Measurements from ENCODE around the gene SCIN. TPM values are rescaled to one million over a fixed set of nuclear protein-coding genes. Genes with fewer than 3 reads are reported as not detected.

SCIN gene
- total RNA-seq, 2 experiments from 2014 or later: not detected

DNA sequence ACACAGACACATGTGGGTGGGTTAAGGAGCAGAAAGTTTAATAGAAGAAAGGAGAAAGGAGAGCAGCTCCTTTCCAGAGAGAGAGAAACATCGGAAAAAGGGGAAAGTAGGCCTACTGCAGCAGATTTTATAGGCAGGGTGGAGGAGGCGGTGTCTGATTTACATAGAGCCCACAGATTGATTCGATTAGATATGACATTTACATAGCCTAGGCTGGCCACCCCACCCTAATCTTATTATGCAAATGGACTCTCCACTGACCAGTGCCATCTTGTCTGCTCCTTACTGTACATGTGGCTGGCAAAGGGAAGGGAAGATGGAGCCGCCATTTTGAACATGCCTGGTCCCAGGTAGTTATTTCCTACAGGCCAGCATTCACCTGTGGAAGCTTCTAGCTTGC is 38.7 kb upstream of the SCIN start:
- TF ChIP-seq, protein P1, sequence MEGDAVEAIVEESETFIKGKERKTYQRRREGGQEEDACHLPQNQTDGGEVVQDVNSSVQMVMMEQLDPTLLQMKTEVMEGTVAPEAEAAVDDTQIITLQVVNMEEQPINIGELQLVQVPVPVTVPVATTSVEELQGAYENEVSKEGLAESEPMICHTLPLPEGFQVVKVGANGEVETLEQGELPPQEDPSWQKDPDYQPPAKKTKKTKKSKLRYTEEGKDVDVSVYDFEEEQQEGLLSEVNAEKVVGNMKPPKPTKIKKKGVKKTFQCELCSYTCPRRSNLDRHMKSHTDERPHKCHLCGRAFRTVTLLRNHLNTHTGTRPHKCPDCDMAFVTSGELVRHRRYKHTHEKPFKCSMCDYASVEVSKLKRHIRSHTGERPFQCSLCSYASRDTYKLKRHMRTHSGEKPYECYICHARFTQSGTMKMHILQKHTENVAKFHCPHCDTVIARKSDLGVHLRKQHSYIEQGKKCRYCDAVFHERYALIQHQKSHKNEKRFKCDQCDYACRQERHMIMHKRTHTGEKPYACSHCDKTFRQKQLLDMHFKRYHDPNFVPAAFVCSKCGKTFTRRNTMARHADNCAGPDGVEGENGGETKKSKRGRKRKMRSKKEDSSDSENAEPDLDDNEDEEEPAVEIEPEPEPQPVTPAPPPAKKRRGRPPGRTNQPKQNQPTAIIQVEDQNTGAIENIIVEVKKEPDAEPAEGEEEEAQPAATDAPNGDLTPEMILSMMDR (IDR thresholded peaks at IDR 0.05): no peak
- CTCF ChIA-PET: no interaction called here
- intact Hi-C loops (cut with micrococcal nuclease): no loop called here
- Mint-ChIP-seq H3K27ac (no peak overlapping the region), H3K27me3 (peaks cover 6% of the 10 kb centered on the region), H3K4me3 (no peak overlapping the region), H3K9me3 (no peaks in the 10 kb centered on the region), H3K4me1 (ENCODE audit: low read depth) (no peaks in the 10 kb centered on the region), H3K36me3 (ENCODE audit: low read depth) (no peaks in the 10 kb centered on the region)
- ATAC-seq (no peak), DNase-seq (no peak)
- POLR2A ChIA-PET: interaction anchor here (0.7 kb wide), 1 partner anchor 671 kb away, joined by 3 read pairs; no protein-coding TSS in a partner anchor

DNA sequence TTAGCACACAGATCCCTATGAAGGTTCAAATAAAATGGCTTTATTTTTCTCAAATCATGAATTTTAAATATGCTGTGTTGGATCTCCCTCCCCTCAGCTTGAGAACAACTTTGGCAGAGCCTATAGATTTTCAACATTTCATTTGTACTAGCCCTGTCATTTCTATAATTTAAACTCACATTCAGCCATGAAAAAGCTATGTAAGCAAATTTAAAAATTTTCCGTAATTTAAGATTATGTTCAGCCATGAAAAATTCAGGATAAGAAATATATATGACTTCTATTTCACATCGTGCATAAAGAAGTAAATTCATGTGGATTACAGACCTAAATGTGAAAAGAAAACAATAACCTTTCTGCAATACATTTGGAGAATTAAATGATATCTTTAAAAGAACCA is 36.5 kb upstream of the SCIN start:
- H3K36me3 Mint-ChIP-seq (ENCODE audit: low read depth): no peaks in the 10 kb centered on the region
- H3K27me3 Mint-ChIP-seq: peaks cover 4% of the 10 kb centered on the region
- TF ChIP-seq, protein P1 (IDR thresholded peaks at IDR 0.05): no peak
- intact Hi-C loops (cut with micrococcal nuclease): no loop called here
- POLR2A ChIA-PET: interaction anchor here (0.6 kb wide), 1 partner anchor 351 kb away, joined by 4 read pairs; no protein-coding TSS in a partner anchor
- H3K4me3 Mint-ChIP-seq: no peak overlapping the region
- DNase-seq (no peak), ATAC-seq (no peak)
- CTCF ChIA-PET: no interaction called here
- no peaks in the 10 kb centered on the region for H3K4me1 Mint-ChIP-seq (ENCODE audit: low read depth)
- H3K27ac Mint-ChIP-seq: no peak overlapping the region
- no peaks in the 10 kb centered on the region for H3K9me3 Mint-ChIP-seq

DNA sequence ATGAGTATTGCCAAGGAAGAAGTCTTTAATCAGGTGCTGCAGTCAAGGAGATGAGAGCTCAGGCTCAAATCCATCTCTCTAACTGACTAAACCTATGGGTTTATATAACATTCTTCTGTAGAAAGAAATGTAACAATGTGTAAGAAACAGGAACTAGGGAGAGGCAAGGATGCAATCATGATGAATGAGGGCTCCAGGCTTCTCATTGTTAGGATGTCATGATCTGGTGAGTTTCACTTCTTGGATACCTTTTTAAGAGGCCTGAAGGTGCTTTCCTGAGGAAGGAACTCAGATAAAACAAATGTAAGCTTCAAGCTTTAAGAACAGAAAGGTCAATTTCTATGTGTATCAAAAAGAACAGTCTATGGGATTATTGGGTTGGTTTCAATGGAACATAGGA is 30.8 kb upstream of the SCIN start:
- intact Hi-C loops (cut with micrococcal nuclease): no loop called here
- Mint-ChIP-seq H3K36me3 (ENCODE audit: low read depth) (no peaks in the 10 kb centered on the region), H3K4me1 (ENCODE audit: low read depth) (no peaks in the 10 kb centered on the region), H3K27me3 (peaks cover 2% of the 10 kb centered on the region), H3K4me3 (no peak overlapping the region), H3K27ac (no peak overlapping the region), H3K9me3 (no peaks in the 10 kb centered on the region)
- no peak for DNase-seq
- POLR2A ChIA-PET: no interaction called here
- no peak for ATAC-seq
- TF ChIP-seq, protein P1 (IDR thresholded peaks at IDR 0.05): no peak
- CTCF ChIA-PET: interaction anchor here (1.0 to 1.4 kb wide), 3 partner anchors 14 to 81 kb away, joined by 3 to 5 read pairs (median 4); no protein-coding TSS in a partner anchor

DNA sequence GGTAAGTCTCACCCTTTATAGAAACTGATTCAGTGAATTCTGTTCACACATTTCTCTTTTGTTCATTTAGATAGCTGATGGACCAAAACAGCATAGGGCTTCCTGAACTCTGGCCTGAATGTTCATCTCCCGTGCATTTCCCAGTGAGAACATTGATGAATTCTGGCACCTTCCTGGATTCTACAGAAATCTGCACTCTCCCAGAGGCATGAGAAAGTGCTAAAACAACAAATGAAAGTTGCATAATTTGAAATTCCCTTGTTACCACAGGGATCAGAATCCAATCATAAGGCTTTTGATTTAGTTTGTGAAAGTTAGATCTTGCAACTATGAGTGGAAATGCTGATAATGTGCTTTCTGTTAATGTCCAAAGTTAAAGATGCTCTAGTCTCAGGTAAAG is 29.7 kb upstream of the SCIN start:
- H3K27me3 Mint-ChIP-seq: peaks cover 2% of the 10 kb centered on the region
- no peak overlapping the region for H3K4me3 Mint-ChIP-seq
- TF ChIP-seq, protein P1 (IDR thresholded peaks at IDR 0.05): no peak
- no peak overlapping the region for H3K27ac Mint-ChIP-seq
- POLR2A ChIA-PET: no interaction called here
- DNase-seq: no peak
- no peaks in the 10 kb centered on the region for H3K4me1 Mint-ChIP-seq (ENCODE audit: low read depth)
- CTCF ChIA-PET: interaction anchor here (1.1 to 1.4 kb wide), 2 partner anchors 16 to 83 kb away, joined by 4 to 5 read pairs; no protein-coding TSS in a partner anchor
- intact Hi-C loops (cut with micrococcal nuclease): no loop called here
- ATAC-seq: no peak
- H3K36me3 Mint-ChIP-seq (ENCODE audit: low read depth): no peaks in the 10 kb centered on the region
- H3K9me3 Mint-ChIP-seq: no peaks in the 10 kb centered on the region

DNA sequence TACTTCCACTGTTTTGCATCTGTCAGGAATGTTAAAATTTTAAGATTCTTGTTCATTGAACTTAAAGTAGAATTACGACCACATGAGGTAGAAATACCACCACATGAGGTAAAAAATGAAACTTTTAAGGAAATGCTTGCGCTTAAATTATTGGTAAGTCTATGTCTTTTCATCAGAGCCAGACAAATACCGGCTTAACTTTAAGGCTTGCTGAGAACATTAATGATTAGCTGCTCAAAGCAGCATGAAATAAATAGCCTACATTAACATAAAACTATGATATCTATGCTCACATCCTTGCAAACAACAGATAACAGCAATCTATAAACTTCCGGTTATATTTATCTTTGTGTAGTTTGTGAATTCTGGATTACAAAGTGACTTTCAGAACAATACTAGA is 26.9 kb upstream of the SCIN start:
- H3K9me3 Mint-ChIP-seq: no peaks in the 10 kb centered on the region
- ChIA-PET CTCF (no interaction called here), POLR2A (no interaction called here)
- no peak overlapping the region for H3K27ac Mint-ChIP-seq
- no peak overlapping the region for H3K4me3 Mint-ChIP-seq
- peaks cover 2% of the 10 kb centered on the region for H3K27me3 Mint-ChIP-seq
- TF ChIP-seq, protein P1 (IDR thresholded peaks at IDR 0.05): no peak
- no peaks in the 10 kb centered on the region for H3K36me3 Mint-ChIP-seq (ENCODE audit: low read depth)
- no peak for ATAC-seq
- no peaks in the 10 kb centered on the region for H3K4me1 Mint-ChIP-seq (ENCODE audit: low read depth)
- DNase-seq: no peak
- intact Hi-C loops (cut with micrococcal nuclease): no loop called here
